Epithelial cell of esophagus (primary cell): ENCODE results near the gene ATF4.
A peak's percentile ranks its signal among the peaks of the same experiment; 100 is the strongest.

Experiments
- DNase-seq: peaks from one replicate; pipeline ENCODE4 v3.0.0; 2010; ENCODE audit warnings: low read depth
- H3K4me3 ChIP-seq: 2 replicates; pipeline ENCODE4 v1.5.1; 2011; ENCODE audit warnings: mild to moderate bottlenecking, low read length, control low read depth
- CTCF ChIP-seq: IDR thresholded peaks from 2 replicates; pipeline ENCODE4 v1.5.1; 2011; ENCODE audit warnings: low read depth, mild to moderate bottlenecking, low read length, control low read depth, inconsistent platforms; ENCODE audit not compliant: insufficient read depth; ENCODE audit errors: missing control alignments

Gene ATF4

GRCh38 chr22:39524089-39524752 is 3.9 kb downstream of the ATF4 start:
- DNase-seq, result no peak
- TF ChIP-seq CTCF, result no peak
- H3K4me3 ChIP-seq, result no peak overlapping the region

DNA sequence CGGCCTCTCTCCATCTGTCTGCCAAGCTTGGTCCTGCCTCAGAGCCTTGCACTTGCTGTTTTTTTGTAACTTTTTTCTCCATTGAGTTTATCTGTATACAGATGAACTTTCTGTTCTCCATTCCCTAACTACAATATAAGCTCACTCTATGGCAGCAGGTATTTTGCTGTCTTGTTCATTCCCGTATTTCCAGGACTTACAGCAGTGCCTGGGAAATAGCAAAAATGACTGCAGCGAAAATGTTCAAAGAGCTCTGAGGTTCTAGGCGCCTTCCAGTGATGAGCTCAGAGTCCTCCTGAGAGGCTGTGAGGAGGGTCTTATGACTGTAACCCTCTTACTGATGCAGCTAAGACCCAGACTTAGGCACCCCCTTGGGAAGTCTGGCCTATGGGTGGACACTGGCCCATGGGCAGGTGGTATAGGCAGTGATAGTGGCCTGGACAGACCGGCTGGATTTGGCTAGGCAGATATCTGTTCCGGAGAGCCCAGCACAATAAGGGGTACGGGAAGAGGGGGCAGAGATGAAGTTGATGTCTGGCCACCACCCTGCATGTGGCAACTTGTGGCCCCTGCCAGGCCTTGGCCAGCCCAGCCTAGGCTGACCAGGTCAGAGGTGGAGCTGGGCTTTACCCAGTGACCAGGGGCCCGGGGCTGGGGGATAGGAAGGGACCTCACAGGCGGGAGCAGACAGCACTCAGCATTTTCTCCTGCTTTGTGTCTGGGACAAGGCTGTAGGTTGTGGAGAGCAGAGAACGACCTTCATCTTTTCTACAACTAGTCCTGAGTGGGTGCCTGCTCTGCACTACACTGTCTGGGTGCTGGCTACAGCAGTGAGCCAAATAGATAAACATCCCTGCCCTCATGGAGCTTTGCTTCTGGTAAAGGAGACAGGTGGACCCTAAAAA is 4.6 kb downstream of the ATF4 start:
- no peak overlapping the region for H3K4me3 ChIP-seq
- TF ChIP-seq CTCF, result no peak
- no peak for DNase-seq

DNA sequence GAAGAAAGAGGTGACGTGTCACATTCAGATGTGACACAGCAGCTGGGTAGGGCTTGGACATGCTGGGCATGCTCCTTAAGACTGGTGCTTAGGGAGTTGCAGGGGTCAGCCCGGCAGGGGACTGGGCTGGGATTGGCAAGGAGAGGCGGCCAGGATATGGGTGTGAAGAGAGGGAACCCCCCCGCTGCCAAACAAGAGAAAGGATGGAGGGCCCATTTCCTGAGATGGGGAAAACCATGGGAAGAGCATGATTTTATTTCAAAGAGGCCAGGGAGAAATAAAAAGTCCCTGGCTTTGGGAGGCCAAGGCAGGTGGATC is 5.3 kb downstream of the ATF4 start:
- H3K4me3 ChIP-seq, result no peak overlapping the region
- DNase-seq, result no peak
- TF ChIP-seq CTCF, result no peak

DNA sequence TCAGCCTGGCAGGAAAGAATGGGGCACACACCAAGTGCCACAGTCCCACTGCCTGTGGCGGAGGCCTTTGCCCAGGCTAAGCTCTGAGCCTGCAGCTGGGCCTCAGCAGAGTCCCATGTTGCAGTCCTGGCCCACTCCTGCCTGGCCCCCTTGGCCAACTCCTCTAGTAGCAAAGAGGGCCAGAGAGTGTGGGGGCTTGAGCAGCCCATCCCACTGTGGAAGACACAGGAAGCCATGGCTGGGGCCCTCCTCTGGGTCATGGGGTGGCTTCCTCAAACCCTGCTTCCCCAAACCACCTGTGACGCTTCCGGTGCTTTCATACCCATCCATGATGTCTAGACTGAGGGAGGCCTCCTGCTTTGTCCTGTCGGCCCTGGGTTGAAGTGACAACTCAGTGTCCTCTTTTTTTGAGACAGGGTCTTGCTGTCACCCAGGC is 6.4 kb downstream of the ATF4 start:
- TF ChIP-seq CTCF, result no peak
- no peak overlapping the region for H3K4me3 ChIP-seq
- no peak for DNase-seq

- no peak for TF ChIP-seq CTCF
- DNase-seq, result peak; percentile 81
- no peak overlapping the region for H3K4me3 ChIP-seq
Observed at GRCh38 chr22:39527481-39527961, 7.2 kb downstream of the ATF4 start.

DNA sequence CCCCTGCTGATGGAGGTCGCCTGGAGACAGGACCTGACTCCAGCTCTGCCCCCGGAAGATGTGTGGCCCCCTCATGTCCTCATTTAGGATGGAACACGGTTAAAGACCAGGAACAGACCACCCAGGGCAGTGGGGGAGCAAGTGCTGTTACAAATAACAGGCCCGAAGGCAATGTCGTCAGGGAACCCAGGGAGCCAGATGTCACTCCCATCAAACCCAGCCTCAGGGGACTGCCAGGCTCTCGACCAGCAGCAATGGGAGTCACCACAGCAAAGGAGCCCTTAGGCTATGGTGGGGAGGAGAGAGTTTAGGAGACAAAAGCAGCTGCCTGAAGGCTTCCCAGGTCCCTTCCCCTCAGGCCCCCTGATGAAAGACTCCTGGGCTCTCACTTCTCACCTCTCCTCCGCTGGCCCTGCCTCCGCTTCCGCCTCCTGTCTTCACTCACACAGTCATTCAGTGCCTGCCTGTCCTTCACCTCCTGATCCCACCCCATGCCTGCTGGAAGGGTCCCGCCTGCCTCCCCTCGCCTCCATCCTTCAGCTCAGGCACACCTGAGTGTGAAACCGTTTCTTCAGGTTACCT is 7.8 kb downstream of the ATF4 start:
- DNase-seq, result no peak
- no peak for TF ChIP-seq CTCF
- no peak overlapping the region for H3K4me3 ChIP-seq
